Esophagus muscularis mucosa (tissue), 4 donors: Measurements from ENCODE around the gene ESRRB. TPM values are rescaled to one million over a fixed set of nuclear protein-coding genes. Genes with fewer than 3 reads are reported as not detected.

Experiments
- DNase-seq: peaks from one replicate; pipeline ENCODE4 v3.0.0-alpha.2; 2017; ENCODE audit errors: extremely low spot score
- H3K27ac ChIP-seq, 4 donors: fragments of 200-600 bp; sonication (generic); replicated peaks in 1 of 4; 1 replicate in 3 of 4; 2 replicates in 1 of 4; pipeline ENCODE4 v1.5.1; 2016 to 2019; ENCODE audit warnings: mild to moderate bottlenecking in 1 of 4
- H3K27me3 ChIP-seq, 4 donors: fragments of 200-600 bp; sonication (generic); one replicate each; pipeline versions ENCODE4 v1.5.1 to v1.6.0; 2016 to 2019
- H3K36me3 ChIP-seq, 4 donors: fragments of 200-600 bp; sonication (generic); one replicate each; pipeline ENCODE4 v1.5.1; 2016 to 2019
- H3K4me1 ChIP-seq, 4 donors: fragments of 200-600 bp; sonication (generic); one replicate each; pipeline ENCODE4 v1.5.1; 2016 to 2019
- H3K4me3 ChIP-seq, 4 donors: fragments of 200-600 bp; sonication (generic); 1 replicate in 2 of 4; 2 replicates in 2 of 4; pipeline ENCODE4 v1.5.1; 2016 to 2019; ENCODE audit warnings: mild to moderate bottlenecking in 4 of 4, moderate library complexity in 1 of 4
- H3K9me3 ChIP-seq, 4 donors: fragments of 200-600 bp; sonication (generic); 1 replicate in 3 of 4; 2 replicates in 1 of 4; pipeline ENCODE4 v1.5.1; 2016 to 2019
- EP300 ChIP-seq: sonication (generic); formaldehyde crosslinking; IDR thresholded peaks from one replicate; pipeline ENCODE4 v1.6.1; 2017; ENCODE audit warnings: antibody characterized with exemption
- POLR2A ChIP-seq: fragments of 450-650 bp; IDR thresholded peaks from one replicate; pipeline ENCODE4 v1.6.1; 2017; ENCODE audit warnings: antibody characterized with exemption, moderate library complexity, mild to moderate bottlenecking, low read depth
- POLR2AphosphoS5 ChIP-seq, 2 donors: sonication (generic); formaldehyde crosslinking; IDR thresholded peaks; one replicate each; pipeline ENCODE4 v1.6.1; 2017; ENCODE audit warnings: antibody characterized with exemption in 2 of 2
- WGBS: methylation state at CpG from one replicate; pipeline ENCODE4 v1.1.5; 2018; 5-methylcytosine and 5-hydroxymethylcytosine counted together
- intact Hi-C: fragments of 100-400 bp; cut with DNase I; formaldehyde crosslinking; loops from one replicate; pipeline ENCODE4 v1.15.1; 2023
- total RNA-seq, 4 donors: library from RNA; depleted of rRNA; stranded (reverse); fragments of >200 nt; gene quantifications; one replicate each; pipeline versions ENCODE4 v1.1.0 to v1.2.1, GENCODE V29; 2016
- TF ChIP-seq, protein P1 (sequence below), 3 experiments: fragments of 200-600 bp in 2 of 3; fragments of 450-650 bp in 1 of 3; sonication (generic) in 2 of 3; IDR thresholded peaks; one replicate each; pipeline ENCODE4 v1.5.1; 2017 to 2019; ENCODE audit warnings: antibody characterized with exemption in 3 of 3, mild to moderate bottlenecking in 2 of 3, moderate library complexity in 1 of 3

The ESRRB gene
- total RNA-seq, 4 donors from 2014 or later: 0.17 to 0.26 TPM; not detected in 2

DNA sequence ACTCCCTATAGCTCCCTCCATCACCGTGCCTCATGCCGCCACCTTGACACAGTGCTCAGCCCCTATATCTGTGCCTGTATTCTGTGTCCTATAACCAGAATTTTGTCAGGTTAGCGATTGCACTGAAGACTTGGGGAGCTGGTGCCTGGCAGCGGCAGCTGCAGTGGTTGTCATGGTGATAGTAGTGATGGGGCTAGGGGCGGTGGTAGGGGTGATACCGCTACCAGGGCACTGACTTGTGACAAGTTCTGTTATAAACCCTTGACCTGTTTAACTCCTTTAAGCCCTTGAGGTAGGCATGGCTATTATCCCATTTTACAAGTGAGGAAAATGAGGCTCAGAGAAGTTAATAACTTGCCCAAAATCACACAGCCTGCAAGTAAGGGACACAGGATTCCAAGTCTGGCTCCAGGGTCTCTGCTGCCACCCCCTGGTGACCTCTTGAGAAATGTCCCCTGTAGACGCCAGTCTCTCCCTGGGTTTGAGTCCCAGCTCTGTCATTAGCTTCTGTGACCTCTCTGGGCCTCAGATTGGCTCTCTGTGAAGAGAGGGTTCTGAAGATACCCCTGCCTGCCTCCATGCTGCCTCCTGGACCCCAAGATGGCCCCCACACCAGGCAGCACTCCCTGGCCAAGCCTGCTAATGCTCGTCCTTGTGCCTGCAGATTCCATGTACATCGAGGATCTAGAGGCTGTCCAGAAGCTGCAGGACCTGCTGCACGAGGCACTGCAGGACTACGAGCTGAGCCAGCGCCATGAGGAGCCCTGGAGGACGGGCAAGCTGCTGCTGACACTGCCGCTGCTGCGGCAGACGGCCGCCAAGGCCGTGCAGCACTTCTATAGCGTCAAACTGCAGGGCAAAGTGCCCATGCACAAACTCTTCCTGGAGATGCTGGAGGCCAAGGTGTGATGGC lies 121.9 kb downstream of the ESRRB start:
- no peak overlapping the region for H3K27ac ChIP-seq
- H3K4me3 ChIP-seq: no peak overlapping the region
- 85% methylated on average over 6 of the region's 19 CpGs for WGBS
- H3K9me3 ChIP-seq: no peaks in the 10 kb centered on the region
- peaks cover 0 to 11% (median 0%) of the 10 kb centered on the region in 4 donors for H3K27me3 ChIP-seq
- TF ChIP-seq, protein P1, sequence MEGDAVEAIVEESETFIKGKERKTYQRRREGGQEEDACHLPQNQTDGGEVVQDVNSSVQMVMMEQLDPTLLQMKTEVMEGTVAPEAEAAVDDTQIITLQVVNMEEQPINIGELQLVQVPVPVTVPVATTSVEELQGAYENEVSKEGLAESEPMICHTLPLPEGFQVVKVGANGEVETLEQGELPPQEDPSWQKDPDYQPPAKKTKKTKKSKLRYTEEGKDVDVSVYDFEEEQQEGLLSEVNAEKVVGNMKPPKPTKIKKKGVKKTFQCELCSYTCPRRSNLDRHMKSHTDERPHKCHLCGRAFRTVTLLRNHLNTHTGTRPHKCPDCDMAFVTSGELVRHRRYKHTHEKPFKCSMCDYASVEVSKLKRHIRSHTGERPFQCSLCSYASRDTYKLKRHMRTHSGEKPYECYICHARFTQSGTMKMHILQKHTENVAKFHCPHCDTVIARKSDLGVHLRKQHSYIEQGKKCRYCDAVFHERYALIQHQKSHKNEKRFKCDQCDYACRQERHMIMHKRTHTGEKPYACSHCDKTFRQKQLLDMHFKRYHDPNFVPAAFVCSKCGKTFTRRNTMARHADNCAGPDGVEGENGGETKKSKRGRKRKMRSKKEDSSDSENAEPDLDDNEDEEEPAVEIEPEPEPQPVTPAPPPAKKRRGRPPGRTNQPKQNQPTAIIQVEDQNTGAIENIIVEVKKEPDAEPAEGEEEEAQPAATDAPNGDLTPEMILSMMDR (IDR thresholded peaks at IDR 0.05): no peak
- TF ChIP-seq POLR2A: no peak
- TF ChIP-seq POLR2AphosphoS5 (IDR thresholded peaks at IDR 0.05): no peak
- no peak for TF ChIP-seq EP300
- no peak for DNase-seq
- no peaks in the 10 kb centered on the region for H3K4me1 ChIP-seq
- H3K36me3 ChIP-seq: peaks cover 0 to 4% (median 0%) of the 10 kb centered on the region in 4 donors
- intact Hi-C loops: no loop called here

DNA sequence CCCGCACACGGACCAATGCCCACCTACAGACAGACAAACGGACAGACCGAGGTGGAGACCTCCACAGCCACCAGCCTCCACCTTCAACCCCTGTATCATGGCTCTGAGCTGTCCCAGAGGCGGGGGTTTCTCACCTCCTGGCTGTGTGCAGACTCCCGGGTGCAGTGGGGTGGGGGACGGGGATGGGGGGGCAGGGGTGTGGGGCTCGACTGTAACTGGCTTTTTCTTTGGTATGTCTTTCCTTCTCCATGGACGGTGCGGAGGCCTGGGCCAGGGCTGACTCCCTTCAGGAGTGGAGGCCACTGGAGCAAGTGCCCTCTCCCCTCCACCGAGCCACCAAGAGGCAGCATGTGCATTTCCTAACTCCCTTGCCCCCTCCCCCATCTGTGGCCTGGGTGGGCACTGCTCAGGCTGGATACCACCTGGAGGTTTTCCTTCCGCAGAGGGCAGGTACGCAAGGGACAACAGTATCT lies 122.6 kb downstream of the ESRRB start:
- H3K4me3 ChIP-seq: no peak overlapping the region
- no peaks in the 10 kb centered on the region for H3K9me3 ChIP-seq
- H3K27me3 ChIP-seq: peaks cover 0 to 11% (median 0%) of the 10 kb centered on the region in 4 donors
- intact Hi-C loops: no loop called here
- no peak overlapping the region for H3K27ac ChIP-seq
- H3K36me3 ChIP-seq: peaks cover 0 to 4% (median 0%) of the 10 kb centered on the region in 4 donors
- no peak for DNase-seq
- 100% methylated on average over 1 of the region's 13 CpGs for WGBS
- no peak for TF ChIP-seq EP300
- H3K4me1 ChIP-seq: no peaks in the 10 kb centered on the region

DNA sequence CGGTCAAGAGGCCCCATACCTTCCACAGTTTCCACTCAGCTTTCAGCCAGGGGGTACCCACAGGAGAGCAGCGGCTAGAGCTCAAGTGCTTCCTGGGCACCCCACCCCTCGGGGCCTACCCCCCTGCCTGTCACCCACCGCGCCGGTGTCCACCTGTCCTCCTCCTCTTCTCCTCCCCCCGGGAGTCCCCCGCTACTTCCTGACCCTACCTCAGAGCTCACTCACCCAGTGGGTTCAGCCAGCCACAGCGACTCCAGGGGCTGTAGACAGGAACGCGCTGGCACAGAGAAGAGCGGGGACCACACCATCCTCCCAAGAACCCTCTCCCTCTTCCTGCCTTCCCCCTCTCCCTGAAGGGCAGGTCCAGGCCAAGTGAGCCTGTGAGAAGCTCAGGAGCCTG lies 123.0 kb downstream of the ESRRB start:
- intact Hi-C loops: no loop called here
- DNase-seq: no peak
- H3K4me3 ChIP-seq: no peak overlapping the region
- no peak for TF ChIP-seq EP300
- no peak for TF ChIP-seq POLR2AphosphoS5 (IDR thresholded peaks at IDR 0.05)
- TF ChIP-seq, protein P1 (IDR thresholded peaks at IDR 0.05): no peak
- no peak for TF ChIP-seq POLR2A
- H3K36me3 ChIP-seq: peaks cover 0 to 4% (median 0%) of the 10 kb centered on the region in 4 donors
- peaks cover 0 to 12% (median 0%) of the 10 kb centered on the region in 4 donors for H3K27me3 ChIP-seq
- WGBS: 94% methylated on average over 11 of the region's 12 CpGs
- H3K9me3 ChIP-seq: no peaks in the 10 kb centered on the region
- H3K27ac ChIP-seq: no peak overlapping the region
- no peaks in the 10 kb centered on the region for H3K4me1 ChIP-seq

DNA sequence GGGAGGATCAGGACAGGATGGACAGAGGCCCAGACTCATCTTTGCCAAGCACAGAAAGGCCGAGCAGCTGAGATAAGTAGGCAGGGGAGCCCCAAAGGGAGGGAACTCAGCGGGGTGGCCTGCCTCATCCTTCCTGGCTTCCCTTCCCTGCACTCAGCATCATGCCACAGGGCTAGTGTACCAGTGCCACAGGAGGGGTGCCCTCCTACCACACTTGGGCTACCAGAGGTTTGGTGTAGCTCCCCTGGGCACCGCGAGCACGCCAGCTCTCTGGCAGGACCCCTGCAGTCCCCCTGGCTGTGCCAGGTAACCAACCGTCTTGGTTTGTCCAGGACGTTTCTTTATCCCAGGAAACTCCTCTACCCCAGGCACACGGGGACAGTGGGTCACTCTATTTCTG lies 123.5 kb downstream of the ESRRB start:
- Histone ChIP-seq H3K27me3 (peaks cover 0 to 15% (median 0%) of the 10 kb centered on the region in 4 donors), H3K4me1 (no peaks in the 10 kb centered on the region), H3K9me3 (no peaks in the 10 kb centered on the region), H3K27ac (no peak overlapping the region), H3K36me3 (peaks cover 0 to 4% (median 0%) of the 10 kb centered on the region in 4 donors), H3K4me3 (no peak overlapping the region)
- DNase-seq: no peak
- WGBS: 93% methylated on average over 5 of the region's 8 CpGs
- intact Hi-C loops: no loop called here
- no peak for TF ChIP-seq POLR2AphosphoS5 (IDR thresholded peaks at IDR 0.05)
- no peak for TF ChIP-seq POLR2A
- TF ChIP-seq, protein P1 (IDR thresholded peaks at IDR 0.05): no peak
- no peak for TF ChIP-seq EP300

DNA sequence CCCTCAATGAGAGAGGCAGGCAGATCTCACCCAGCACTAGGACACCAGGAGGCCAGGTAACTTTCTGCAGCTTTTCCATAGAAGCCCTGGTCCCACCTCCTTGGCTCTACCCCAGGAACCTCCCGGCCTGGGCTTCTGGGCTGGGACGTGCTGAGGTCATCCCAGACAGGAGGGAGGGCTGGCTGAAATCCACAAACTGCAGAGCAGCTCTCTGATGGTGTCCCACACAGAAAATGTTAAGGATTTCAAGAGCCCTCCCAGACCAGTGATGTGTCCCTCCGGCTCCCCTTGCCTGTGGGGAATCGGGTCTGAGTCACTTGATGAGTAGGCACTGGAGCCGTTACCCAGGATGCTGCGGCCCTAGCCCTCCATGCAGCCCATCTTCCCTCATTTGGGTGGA lies 124.1 kb downstream of the ESRRB start:
- Histone ChIP-seq H3K4me3 (no peak overlapping the region), H3K36me3 (peaks cover 0 to 4% (median 0%) of the 10 kb centered on the region in 4 donors), H3K27ac (no peak overlapping the region), H3K27me3 (peaks cover 0 to 15% (median 0%) of the 10 kb centered on the region in 4 donors), H3K4me1 (no peaks in the 10 kb centered on the region), H3K9me3 (no peaks in the 10 kb centered on the region)
- WGBS: 17% methylated on average over 2 of the region's 6 CpGs
- no peak for DNase-seq
- intact Hi-C loops: no loop called here
- TF ChIP-seq POLR2A: no peak
- no peak for TF ChIP-seq POLR2AphosphoS5 (IDR thresholded peaks at IDR 0.05)
